Upper lobe of left lung (tissue), 4 donors: ENCODE measurements around the gene EXOC6B.

ENCODE experiments used
- CTCF ChIP-seq, 6 experiments: fragments of 450-650 bp in 4 of 6; fragments of 200-600 bp in 2 of 6; sonication (generic) in 2 of 6; IDR thresholded peaks; one replicate each; pipeline ENCODE4 v1.5.1; 2016 to 2019; ENCODE audit warnings: antibody characterized with exemption in 6 of 6
- EP300 ChIP-seq, 4 donors: sonication (generic); formaldehyde crosslinking; IDR thresholded peaks; one replicate each; pipeline ENCODE4 v1.5.1; 2017; ENCODE audit warnings: antibody characterized with exemption in 4 of 4, control low read depth in 2 of 4
- POLR2A ChIP-seq, 4 donors: fragments of 450-650 bp; IDR thresholded peaks; one replicate each; pipeline ENCODE4 v1.5.1; 2016 to 2017; ENCODE audit warnings: antibody characterized with exemption in 4 of 4, mild to moderate bottlenecking in 2 of 4
- POLR2AphosphoS5 ChIP-seq, 2 donors: sonication (generic); formaldehyde crosslinking; IDR thresholded peaks; one replicate each; pipeline ENCODE4 v1.5.1; 2017; ENCODE audit warnings: antibody characterized with exemption in 2 of 2

- no peak for TF ChIP-seq POLR2AphosphoS5 (IDR thresholded peaks at IDR 0.05)
- no peak for TF ChIP-seq CTCF (IDR thresholded peaks at IDR 0.05)
- TF ChIP-seq POLR2A (IDR thresholded peaks at IDR 0.05) = no peak
- no peak for TF ChIP-seq EP300 (IDR thresholded peaks at IDR 0.05)
Observed at GRCh38 chr2:72625366-72625765, 200.5 kb downstream of the EXOC6B start.
